HEK293 (cell line): ENCODE results near the gene PLAAT2.
"Not testable (repeated sequence)": the region's sequence is repeated elsewhere in the genome, so short reads cannot be mapped to it uniquely, and the experiment has no call there.

ENCODE experiments used
- CTCF ChIA-PET: fragments of 350-600 bp; formaldehyde crosslinking; extraction: SDS; loops from one replicate; lab custom pipeline; 2021; ENCODE audit warnings: antibody characterized with exemption; lab: Yijun Ruan, JAX
- POLR2A ChIA-PET: fragments of 300-600 bp; formaldehyde crosslinking; extraction: SDS; loops from one replicate; lab custom pipeline; 2020; ENCODE audit warnings: antibody characterized with exemption, inconsistent platforms; lab: Yijun Ruan, JAX
- H3K27ac ChIP-seq: fragments of 200-500 bp; sonication (Bioruptor generic); 2 replicates; pipeline ENCODE4 v1.5.1; 2014; ENCODE audit warnings: low read depth, low read length, control low read depth, inconsistent platforms; ENCODE audit errors: extremely low read depth
- H3K36me3 ChIP-seq, 2 experiments: fragments of 200-500 bp in 1 of 2; sonication (Bioruptor generic) in 1 of 2; 1 replicate in 1 of 2; 2 replicates in 1 of 2; pipeline ENCODE4 v1.5.1; 2014 to 2017; ENCODE audit warnings: inconsistent platforms in 2 of 2, low read length in 2 of 2; ENCODE audit not compliant: control insufficient read depth in 2 of 2, insufficient read depth in 1 of 2
- H3K4me1 ChIP-seq: fragments of 200-500 bp; sonication (Bioruptor generic); 2 replicates; pipeline ENCODE4 v1.5.1; 2014; ENCODE audit warnings: mild to moderate bottlenecking, low read length, inconsistent platforms; ENCODE audit not compliant: control insufficient read depth, insufficient read depth
- H3K4me3 ChIP-seq: 2 replicates; pipeline ENCODE4 v1.5.1; 2011; ENCODE audit warnings: low read depth, mild to moderate bottlenecking, control low read depth, low read length, moderate library complexity
- H3K9me3 ChIP-seq: fragments of 200-500 bp; sonication (Bioruptor generic); 2 replicates; pipeline ENCODE4 v1.5.1; 2014; ENCODE audit warnings: low read depth, low read length, inconsistent platforms; ENCODE audit not compliant: control insufficient read depth, insufficient read depth
- SETDB1 ChIP-seq: IDR thresholded peaks from one replicate; pipeline ENCODE4 v1.6.1; 2017; ENCODE audit warnings: mild to moderate bottlenecking, low read length, moderate library complexity, mixed read lengths; ENCODE audit not compliant: insufficient read length
- TSHZ1 ChIP-seq: fragments of 450-650 bp; formaldehyde crosslinking; IDR thresholded peaks from 2 replicates; pipeline ENCODE4 v1.5.1; 2016; ENCODE audit warnings: missing biosample characterization, missing genetic modification characterization, borderline replicate concordance
- ZBTB26 ChIP-seq: fragments of 450-650 bp; formaldehyde crosslinking; optimal IDR thresholded peaks from 2 replicates; pipeline ENCODE3; 2016; ENCODE audit warnings: missing biosample characterization, mild to moderate bottlenecking, missing genetic modification characterization
- ZBTB49 ChIP-seq: fragments of 450-650 bp; formaldehyde crosslinking; IDR thresholded peaks from 2 replicates; pipeline ENCODE4 v1.5.1; 2016; ENCODE audit warnings: missing biosample characterization, missing genetic modification characterization, low read depth
- ZBTB7A ChIP-seq: fragments of 450-650 bp; formaldehyde crosslinking; IDR thresholded peaks from 2 replicates; pipeline ENCODE4 v1.5.1; 2016; ENCODE audit warnings: low read depth, missing biosample characterization, missing genetic modification characterization
- ZNF184 ChIP-seq: fragments of 450-650 bp; IDR thresholded peaks from 2 replicates; pipeline ENCODE4 v1.5.1; 2018; ENCODE audit warnings: missing biosample characterization, mild to moderate bottlenecking, missing genetic modification characterization
- ZNF274 ChIP-seq, 2 experiments: fragments of 200-500 bp in 1 of 2; fragments of 450-650 bp in 1 of 2; sonication (Bioruptor generic) in 1 of 2; formaldehyde crosslinking in 1 of 2; IDR thresholded peaks; 2 replicates each; pipeline versions ENCODE4 v1.5.1 to v1.6.1; 2014 to 2016; ENCODE audit warnings: borderline replicate concordance in 1 of 2, inconsistent platforms in 1 of 2, low read length in 1 of 2, missing biosample characterization in 1 of 2, missing genetic modification characterization in 1 of 2
- ZNF341 ChIP-seq: fragments of 450-650 bp; formaldehyde crosslinking; IDR thresholded peaks from 2 replicates; pipeline ENCODE4; 2016; ENCODE audit warnings: low read depth, missing biosample characterization, missing genetic modification characterization
- ZNF366 ChIP-seq: fragments of 450-650 bp; formaldehyde crosslinking; conservative IDR thresholded peaks from 2 replicates; pipeline ENCODE4 v1.5.1; 2016; ENCODE audit warnings: missing biosample characterization, missing genetic modification characterization
- ZNF510 ChIP-seq: fragments of 450-650 bp; formaldehyde crosslinking; IDR thresholded peaks from 2 replicates; pipeline ENCODE4 v1.5.1; 2018; ENCODE audit warnings: mild to moderate bottlenecking, missing genetic modification characterization, missing biosample characterization; ENCODE audit not compliant: insufficient replicate concordance
- ZNF571 ChIP-seq: fragments of 450-650 bp; formaldehyde crosslinking; IDR thresholded peaks from 2 replicates; pipeline ENCODE4 v1.5.0; 2017; ENCODE audit warnings: missing biosample characterization, missing genetic modification characterization
- ZNF621 ChIP-seq: fragments of 450-650 bp; formaldehyde crosslinking; IDR thresholded peaks from 2 replicates; pipeline ENCODE4 v1.5.1; 2017; ENCODE audit warnings: missing biosample characterization, missing genetic modification characterization
- ZNF843 ChIP-seq: fragments of 450-650 bp; formaldehyde crosslinking; IDR thresholded peaks from 2 replicates; pipeline ENCODE4 v1.5.1; 2016; ENCODE audit warnings: missing biosample characterization, missing genetic modification characterization
- ZSCAN23 ChIP-seq: fragments of 450-650 bp; formaldehyde crosslinking; IDR thresholded peaks from 2 replicates; pipeline ENCODE4 v1.5.1; 2016; ENCODE audit warnings: missing biosample characterization, missing genetic modification characterization
- TF ChIP-seq, protein P1 (sequence below): fragments of 450-650 bp; formaldehyde crosslinking; IDR thresholded peaks from 2 replicates; pipeline ENCODE4 v1.5.1; 2017; ENCODE audit warnings: missing biosample characterization, missing genetic modification characterization
- TF ChIP-seq, protein P2 (sequence below): fragments of 450-650 bp; formaldehyde crosslinking; IDR thresholded peaks from 2 replicates; pipeline ENCODE4 v1.5.1; 2016; ENCODE audit warnings: missing biosample characterization, missing genetic modification characterization

Gene PLAAT2

GRCh38 chr11:63583357-63583677, 20.1 kb upstream of the PLAAT2 start (continued):
- TF ChIP-seq ZNF366 (tag by site-specific recombination) (no peak), ZNF274 (IDR thresholded peaks at IDR 0.05; ENCODE audit: low read length) (no peak), ZNF274 (tag by site-specific recombination; IDR thresholded peaks at IDR 0.05; ENCODE audit: borderline replicate concordance) (no peak), ZNF843 (tag by site-specific recombination) (no peak), ZNF341 (tag by site-specific recombination) (no peak), ZBTB7A (tag by site-specific recombination) (no peak)

DNA sequence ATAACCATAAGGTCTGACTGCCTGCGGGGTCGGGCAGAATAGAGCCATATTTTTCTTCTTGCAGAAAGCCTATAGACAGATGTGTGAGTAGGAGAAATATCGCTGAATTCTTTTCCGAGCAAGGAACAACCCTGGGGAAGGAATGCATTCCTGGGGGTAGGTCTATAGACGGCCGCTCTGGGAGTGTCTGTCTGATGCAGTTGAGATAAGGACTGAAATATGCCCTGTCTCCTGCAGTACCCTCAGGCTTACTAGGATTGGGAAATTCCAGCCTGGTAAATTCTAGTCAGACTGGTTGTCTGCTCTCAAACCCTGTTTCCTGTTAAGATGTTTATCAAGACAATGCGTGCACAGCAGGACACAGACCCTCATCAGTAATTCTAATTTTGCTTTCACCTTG, 18.0 kb upstream of the PLAAT2 start:
- H3K27ac ChIP-seq = not testable (repeated sequence)

DNA sequence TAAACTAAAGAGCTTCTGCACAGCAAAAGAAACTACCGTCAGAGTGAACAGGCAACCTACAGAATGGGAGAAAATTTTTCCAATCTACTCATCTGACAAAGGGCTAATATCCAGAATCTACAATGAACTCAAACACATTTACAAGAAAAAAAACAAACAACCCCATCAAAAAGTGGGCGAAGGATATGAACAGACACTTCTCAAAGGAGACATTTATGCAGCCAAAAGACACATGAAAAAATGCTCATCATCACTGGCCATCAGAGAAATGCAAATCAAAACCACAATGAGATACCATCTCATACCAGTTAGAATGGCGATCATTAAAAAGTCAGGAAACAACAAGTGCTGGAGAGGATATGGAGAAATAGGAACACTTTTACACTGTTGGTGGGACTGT, 15.7 kb upstream of the PLAAT2 start:
- CTCF ChIA-PET, POLR2A ChIA-PET, H3K4me1 ChIP-seq, H3K4me3 ChIP-seq, H3K27ac ChIP-seq, H3K9me3 ChIP-seq: not testable (repeated sequence)
- TF ChIP-seq ZNF184 (tag by site-specific recombination) = peak; percentile 64
- H3K36me3 ChIP-seq = peaks cover 0 to 14% of the 10 kb centered on the region in 2 experiments; a peak in 1 of 3 replicates

More for the DNA sequence above, 18.0 kb upstream of the PLAAT2 start:
- H3K4me1 ChIP-seq, POLR2A ChIA-PET, H3K9me3 ChIP-seq, CTCF ChIA-PET, H3K4me3 ChIP-seq: not testable (repeated sequence)
- peak; percentile 90 for TF ChIP-seq SETDB1
- peaks cover 0 to 17% of the 10 kb centered on the region in 2 experiments; a peak in 1 of 3 replicates for H3K36me3 ChIP-seq

DNA sequence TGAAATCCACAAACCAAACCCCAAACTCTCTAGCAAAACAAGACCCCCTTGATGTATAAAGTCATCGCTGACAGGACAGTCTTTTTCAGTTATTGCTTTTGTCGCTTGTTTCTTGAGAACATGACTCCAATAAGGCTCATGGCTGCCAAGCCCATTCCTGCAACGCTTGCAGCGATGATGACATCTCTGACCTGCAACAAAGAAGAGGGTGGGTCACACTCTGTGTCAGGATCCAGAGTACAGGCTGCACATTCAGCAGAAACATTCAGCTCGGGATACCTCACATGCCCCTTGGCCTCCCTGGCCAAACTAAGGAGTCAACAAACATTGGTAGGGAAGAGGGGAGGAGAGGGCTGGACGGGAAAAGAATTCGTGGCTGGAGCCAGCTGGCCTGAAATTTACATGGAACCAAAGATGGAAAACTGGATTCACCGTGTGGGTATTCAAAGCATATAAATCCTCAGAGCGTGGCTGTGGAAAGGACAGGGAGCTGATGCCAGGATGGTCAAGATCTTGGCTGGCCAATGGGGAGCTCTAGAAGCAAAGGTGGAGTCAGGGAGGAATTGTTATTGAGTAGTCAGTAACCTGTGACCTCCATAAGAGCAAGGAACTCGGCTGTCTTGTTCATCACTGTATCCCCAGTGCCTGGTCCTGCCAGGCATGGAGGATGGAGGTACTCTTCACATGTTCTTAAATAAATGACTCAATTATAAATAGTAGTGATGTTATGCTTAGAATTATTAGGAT, 11.8 kb upstream of the PLAAT2 start:
- ChIA-PET CTCF (no interaction called here), POLR2A (no interaction called here)
- no peaks in the 10 kb centered on the region for H3K9me3 ChIP-seq
- no peak overlapping the region for H3K4me3 ChIP-seq
- peaks cover 0 to 13% of the 10 kb centered on the region in 2 experiments; a peak in 1 of 3 replicates for H3K36me3 ChIP-seq
- H3K4me1 ChIP-seq = no peaks in the 10 kb centered on the region
- no peak overlapping the region for H3K27ac ChIP-seq
- TF ChIP-seq ZBTB26 (tag by site-specific recombination) (no peak), ZNF571 (tag by site-specific recombination) (no peak), ZNF510 (no peak), ZNF621 (tag by site-specific recombination) (no peak), TSHZ1 (no peak), ZBTB49 (no peak), ZBTB7A (tag by site-specific recombination) (no peak), ZSCAN23 (no peak)
- TF ChIP-seq, protein P1, sequence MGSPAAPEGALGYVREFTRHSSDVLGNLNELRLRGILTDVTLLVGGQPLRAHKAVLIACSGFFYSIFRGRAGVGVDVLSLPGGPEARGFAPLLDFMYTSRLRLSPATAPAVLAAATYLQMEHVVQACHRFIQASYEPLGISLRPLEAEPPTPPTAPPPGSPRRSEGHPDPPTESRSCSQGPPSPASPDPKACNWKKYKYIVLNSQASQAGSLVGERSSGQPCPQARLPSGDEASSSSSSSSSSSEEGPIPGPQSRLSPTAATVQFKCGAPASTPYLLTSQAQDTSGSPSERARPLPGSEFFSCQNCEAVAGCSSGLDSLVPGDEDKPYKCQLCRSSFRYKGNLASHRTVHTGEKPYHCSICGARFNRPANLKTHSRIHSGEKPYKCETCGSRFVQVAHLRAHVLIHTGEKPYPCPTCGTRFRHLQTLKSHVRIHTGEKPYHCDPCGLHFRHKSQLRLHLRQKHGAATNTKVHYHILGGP = no peak
- TF ChIP-seq, protein P2, sequence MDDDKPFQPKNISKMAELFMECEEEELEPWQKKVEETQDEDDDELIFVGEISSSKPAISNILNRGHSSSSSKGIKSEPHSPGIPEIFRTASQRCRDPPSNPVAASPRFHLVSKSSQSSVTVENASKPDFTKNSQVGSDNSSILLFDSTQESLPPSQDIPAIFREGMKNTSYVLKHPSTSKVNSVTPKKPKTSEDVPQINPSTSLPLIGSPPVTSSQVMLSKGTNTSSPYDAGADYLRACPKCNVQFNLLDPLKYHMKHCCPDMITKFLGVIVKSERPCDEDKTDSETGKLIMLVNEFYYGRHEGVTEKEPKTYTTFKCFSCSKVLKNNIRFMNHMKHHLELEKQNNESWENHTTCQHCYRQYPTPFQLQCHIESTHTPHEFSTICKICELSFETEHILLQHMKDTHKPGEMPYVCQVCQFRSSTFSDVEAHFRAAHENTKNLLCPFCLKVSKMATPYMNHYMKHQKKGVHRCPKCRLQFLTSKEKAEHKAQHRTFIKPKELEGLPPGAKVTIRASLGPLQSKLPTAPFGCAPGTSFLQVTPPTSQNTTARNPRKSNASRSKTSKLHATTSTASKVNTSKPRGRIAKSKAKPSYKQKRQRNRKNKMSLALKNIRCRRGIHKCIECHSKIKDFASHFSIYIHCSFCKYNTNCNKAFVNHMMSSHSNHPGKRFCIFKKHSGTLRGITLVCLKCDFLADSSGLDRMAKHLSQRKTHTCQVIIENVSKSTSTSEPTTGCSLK (tag by site-specific recombination) = no peak
